Endothelial cell of umbilical vein (primary cell): ENCODE results near the gene SDR39U1. TPM values are rescaled to one million over a fixed set of nuclear protein-coding genes. Genes with fewer than 3 reads are reported as not detected.

ENCODE experiments used
- BruUV-seq: library from RNA; stranded (reverse); fragments of 400-500 nt; replicated peaks from 2 replicates; lab custom pipeline; 2021; lab: Mats Ljungman, UMichigan
- CTCF ChIA-PET: fragments of 300-600, 350-600 bp; sonication (Branson Sonifier 250); formaldehyde crosslinking; loops from one replicate; lab custom pipeline; 2021; ENCODE audit warnings: antibody characterized with exemption, inconsistent platforms; lab: Charles Lee
- POLR2A ChIA-PET: fragments of 300-600, 350-600 bp; sonication (Branson Sonifier 250); formaldehyde crosslinking; loops from one replicate; lab custom pipeline; 2021; ENCODE audit warnings: antibody characterized with exemption, inconsistent platforms; lab: Charles Lee
- DNase-seq: peaks from one replicate; pipeline ENCODE4 v3.0.0-alpha.2; 2011; ENCODE audit warnings: low read depth, low spot score
- FAIRE-seq: peaks from 2 replicates; lab custom pipeline; 2011; peaks lifted over from hg19 to GRCh38; lab: Jason Lieb, UNC
- H2AFZ ChIP-seq: 2 replicates; pipeline ENCODE4 v1.6.0; 2012; ENCODE audit warnings: low read depth, low read length, control low read depth, inconsistent platforms
- H3K27ac ChIP-seq: 2 replicates; pipeline ENCODE4 v1.5.1; 2011; ENCODE audit warnings: low read depth, mild to moderate bottlenecking, control low read depth, low read length, moderate library complexity; ENCODE audit not compliant: insufficient read depth
- H3K27me3 ChIP-seq, 2 experiments: 2 replicates each; pipeline versions ENCODE4 v1.6.0 to v1.6.1; 2011; ENCODE audit warnings: low read length in 2 of 2, mixed read lengths in 1 of 2; ENCODE audit not compliant: control insufficient read depth in 2 of 2, insufficient read depth in 2 of 2
- H3K36me3 ChIP-seq, 2 experiments: 2 replicates in 1 of 2; 3 replicates in 1 of 2; pipeline ENCODE4 v1.5.1; 2011; ENCODE audit warnings: low read length in 2 of 2, mild to moderate bottlenecking in 1 of 2, moderate library complexity in 1 of 2; ENCODE audit not compliant: control insufficient read depth in 2 of 2, insufficient read depth in 2 of 2; ENCODE audit errors: extremely low read depth in 1 of 2
- H3K4me1 ChIP-seq: 3 replicates; pipeline ENCODE4 v1.5.1; 2011; ENCODE audit warnings: mild to moderate bottlenecking, low read length; ENCODE audit not compliant: control insufficient read depth, insufficient read depth; ENCODE audit errors: extremely low read depth
- H3K4me2 ChIP-seq: 2 replicates; pipeline ENCODE4 v1.6.1; 2011; ENCODE audit warnings: low read length, control low read depth, mixed read lengths; ENCODE audit not compliant: insufficient read depth
- H3K4me3 ChIP-seq, 3 experiments: fragments of 200-600 bp in 1 of 3; sonication (generic), shearing (Covaris generic) in 1 of 3; replicated peaks in 1 of 3; 2 replicates each; pipeline ENCODE4 v1.5.1; 2011 to 2016; ENCODE audit warnings: control low read depth in 3 of 3, low read length in 3 of 3, mild to moderate bottlenecking in 2 of 3, inconsistent platforms in 1 of 3, low read depth in 1 of 3, moderate library complexity in 1 of 3; ENCODE audit not compliant: insufficient read depth in 1 of 3
- H3K79me2 ChIP-seq: 2 replicates; pipeline ENCODE4 v1.6.0; 2012; ENCODE audit warnings: low read length, inconsistent platforms; ENCODE audit not compliant: control insufficient read depth, insufficient read depth
- H3K9ac ChIP-seq: replicated peaks from 2 replicates; pipeline ENCODE3; 2011; ENCODE audit warnings: low read length, control low read depth; ENCODE audit not compliant: insufficient read depth; ENCODE audit errors: extremely low read depth
- H3K9me1 ChIP-seq: replicated peaks from 3 replicates; pipeline ENCODE4 v1.6.0; 2011; ENCODE audit warnings: mild to moderate bottlenecking, low read length; ENCODE audit not compliant: control insufficient read depth, insufficient read depth; ENCODE audit errors: extremely low read depth
- H3K9me3 ChIP-seq: replicated peaks from 2 replicates; pipeline ENCODE4 v1.5.1; 2012; ENCODE audit warnings: low read length, inconsistent platforms; ENCODE audit not compliant: control insufficient read depth, insufficient read depth
- H4K20me1 ChIP-seq: replicated peaks from 2 replicates; pipeline ENCODE3; 2011; ENCODE audit warnings: mild to moderate bottlenecking, low read length; ENCODE audit not compliant: control insufficient read depth, insufficient read depth; ENCODE audit errors: extremely low read depth
- JUN ChIP-seq: IDR thresholded peaks from 2 replicates; pipeline ENCODE4 v1.6.1; 2011; ENCODE audit warnings: borderline replicate concordance, low read depth; ENCODE audit not compliant: insufficient read length, insufficient read depth
- POLR2AphosphoS5 ChIP-seq: IDR thresholded peaks from 2 replicates; pipeline ENCODE4 v1.6.1; 2012; ENCODE audit warnings: low read depth, mild to moderate bottlenecking, control low read depth, low read length, moderate library complexity; ENCODE audit not compliant: insufficient read depth
- dilution Hi-C: fragments of 300-500 bp; cut with MboI; formaldehyde crosslinking; loops from one replicate; pipeline ENCODE4 v1.15.0; 2019; ENCODE audit warnings: low sequenced_read_pairs; ENCODE audit not compliant: extremely low pct_ligation_motif_present
- intact Hi-C: fragments of 100-400 bp; cut with micrococcal nuclease; formaldehyde crosslinking; loops from one replicate; pipeline ENCODE4 v1.10.0; 2022
- polyA plus RNA-seq, 4 experiments: library from polyadenylated mRNA; depleted of rRNA in 3 of 4; stranded (reverse) in 3 of 4; unstranded in 1 of 4; fragments of >200 nt; gene quantifications; 2 replicates each; pipeline versions ENCODE4 v1.2.1 to v1.2.3, GENCODE V29; 2011 to 2012; ENCODE audit warnings: missing spikeins in 1 of 4
- total RNA-seq: library from RNA; stranded (reverse); gene quantifications from 2 replicates; pipeline ENCODE4 v1.2.3, GENCODE V29; 2021
- TF ChIP-seq, protein P1 (sequence below), 2 donors: IDR thresholded peaks; 1 replicate in 1 of 2; 2 replicates in 1 of 2; pipeline ENCODE4 v1.5.1; 2011; ENCODE audit warnings: low read length in 2 of 2, mild to moderate bottlenecking in 2 of 2, moderate library complexity in 2 of 2, control low read depth in 1 of 2, inconsistent platforms in 1 of 2, low read depth in 1 of 2; ENCODE audit not compliant: insufficient read depth in 1 of 2; ENCODE audit errors: extremely low read depth in 1 of 2

The SDR39U1 gene
- total and polyA plus RNA-seq, 2 donors (not counting 3 experiments of a cell fraction or from before 2014, with no cell fraction given) = 40.2 to 72.6 TPM

- H3K27ac ChIP-seq = peak overlapping the region; percentile 94
- H3K9ac ChIP-seq = no peak overlapping the region
These were observed 10.9 kb downstream of the SDR39U1 start for GRCh38 chr14:24431569-24432258.

More at GRCh38 chr14:24431569-24432258, 10.9 kb downstream of the SDR39U1 start:
- H3K27me3 ChIP-seq = no peaks in the 10 kb centered on the region
- no peaks in the 10 kb centered on the region for H3K9me3 ChIP-seq
- no peak overlapping the region for H2AFZ ChIP-seq
- ChIA-PET POLR2A (interaction anchor here (0.7 to 3.2 kb wide), 8 partner anchors 10 to 338 kb away, joined by 3 to 36 read pairs (median 4); partner anchors contain the start of genes NYNRIN and PCK2), CTCF (interaction anchor here (0.6 to 10.2 kb wide), 44 partner anchors 9 to 373 kb away, joined by 3 to 811 read pairs (median 8); partner anchors contain the start of genes ADCY4, CHMP4A, CIDEB and DCAF11)
- FAIRE-seq (peak; percentile 92), DNase-seq (peak; percentile 92)
- H3K4me1 ChIP-seq = peaks cover 46% of the 10 kb centered on the region
- no peaks in the 10 kb centered on the region for H3K9me1 ChIP-seq
- peaks cover 7 to 14% of the 10 kb centered on the region in 2 experiments for H3K36me3 ChIP-seq
- dilution Hi-C loops (no loop called here), intact Hi-C loops (loop anchor here (1.0 to 5.0 kb wide), 9 partner anchors 19 to 284 kb away; partner anchors contain the start of genes MDP1, PSME2, RNF31 and TINF2)
- H3K4me3 ChIP-seq = peak overlapping the region in 2 of 3 experiments; percentile 78 to 89
- BruUV-seq = no TSS peak
- peak; percentile 66 for TF ChIP-seq POLR2AphosphoS5
- no peak for TF ChIP-seq JUN
- TF ChIP-seq, protein P1, sequence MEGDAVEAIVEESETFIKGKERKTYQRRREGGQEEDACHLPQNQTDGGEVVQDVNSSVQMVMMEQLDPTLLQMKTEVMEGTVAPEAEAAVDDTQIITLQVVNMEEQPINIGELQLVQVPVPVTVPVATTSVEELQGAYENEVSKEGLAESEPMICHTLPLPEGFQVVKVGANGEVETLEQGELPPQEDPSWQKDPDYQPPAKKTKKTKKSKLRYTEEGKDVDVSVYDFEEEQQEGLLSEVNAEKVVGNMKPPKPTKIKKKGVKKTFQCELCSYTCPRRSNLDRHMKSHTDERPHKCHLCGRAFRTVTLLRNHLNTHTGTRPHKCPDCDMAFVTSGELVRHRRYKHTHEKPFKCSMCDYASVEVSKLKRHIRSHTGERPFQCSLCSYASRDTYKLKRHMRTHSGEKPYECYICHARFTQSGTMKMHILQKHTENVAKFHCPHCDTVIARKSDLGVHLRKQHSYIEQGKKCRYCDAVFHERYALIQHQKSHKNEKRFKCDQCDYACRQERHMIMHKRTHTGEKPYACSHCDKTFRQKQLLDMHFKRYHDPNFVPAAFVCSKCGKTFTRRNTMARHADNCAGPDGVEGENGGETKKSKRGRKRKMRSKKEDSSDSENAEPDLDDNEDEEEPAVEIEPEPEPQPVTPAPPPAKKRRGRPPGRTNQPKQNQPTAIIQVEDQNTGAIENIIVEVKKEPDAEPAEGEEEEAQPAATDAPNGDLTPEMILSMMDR (IDR thresholded peaks at IDR 0.05; ENCODE audit: extremely low read depth in 1 of 2, insufficient read depth in 1 of 2, low read depth in 1 of 2, low read length in 2 of 2) = peak; percentile 95 to 97
- peak overlapping the region; percentile 87 for H3K4me2 ChIP-seq
- H4K20me1 ChIP-seq = no peaks in the 10 kb centered on the region
- peaks cover 23% of the 10 kb centered on the region for H3K79me2 ChIP-seq
